ENCODE results near the gene GDA. TPM values are rescaled to one million over a fixed set of nuclear protein-coding genes. Genes with fewer than 3 reads are reported as not detected.

The GDA gene
- total and polyA plus RNA-seq, 2 of the 8 experiments (the other 6 are each of a cell fraction or from before 2014, with no cell fraction given), result 0.35 to 3.0 TPM

DNA sequence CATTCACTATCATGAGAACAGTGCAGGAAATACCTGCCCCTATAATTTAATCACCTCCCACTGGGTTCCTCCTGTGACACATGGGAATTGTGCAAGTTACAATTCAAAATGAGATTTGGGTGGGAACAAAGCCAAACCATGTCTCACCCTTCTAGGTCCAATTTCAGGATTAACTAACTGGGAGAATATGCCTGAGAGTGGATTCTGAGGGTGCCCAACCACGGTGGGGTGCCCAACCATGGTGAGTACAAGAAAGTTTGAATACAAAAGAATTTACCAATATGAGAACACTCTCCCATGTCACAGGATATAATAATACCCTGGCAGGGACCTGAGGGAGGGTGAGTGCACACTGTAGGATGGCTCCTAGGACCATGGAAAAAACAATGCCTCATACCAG, 17.2 kb upstream of the GDA start:
- Histone ChIP-seq H3K4me2 (ENCODE audit: insufficient read depth in 1 of 2, low read depth in 2 of 2, low read length in 2 of 2) (no peak overlapping the region), H2AK5ac (ENCODE audit: low read depth, low read length) (no peak overlapping the region), H4K8ac (ENCODE audit: extremely low read depth, insufficient read depth, low read length) (no peak overlapping the region), H4K5ac (ENCODE audit: insufficient read length, low read depth, low read length) (no peak overlapping the region), H2BK120ac (replicated peaks; ENCODE audit: low read depth, low read length) (no peak overlapping the region), H3K23me2 (ENCODE audit: low read depth, low read length) (no peaks in the 10 kb centered on the region), H3K9ac (replicated peaks in 1 of 4; ENCODE audit: extremely low read depth in 1 of 4, low read depth in 3 of 4, low read length in 3 of 4) (no peak overlapping the region), H3K79me2 (ENCODE audit: control insufficient read depth in 1 of 2, insufficient read depth in 2 of 2, low read length in 2 of 2) (no peaks in the 10 kb centered on the region), H2BK20ac (ENCODE audit: low read length) (no peak overlapping the region), H3K4ac (replicated peaks; ENCODE audit: insufficient read length, low read depth, low read length) (no peak overlapping the region), H3K36me3 (ENCODE audit: control insufficient read depth in 2 of 4, insufficient read depth in 4 of 4, low read length in 3 of 4) (no peaks in the 10 kb centered on the region), H3K56ac (replicated peaks; ENCODE audit: insufficient read length, low read depth, low read length) (no peak overlapping the region), H4K91ac (replicated peaks; ENCODE audit: insufficient read length, low read length) (no peak overlapping the region), H2BK15ac (ENCODE audit: low read length) (no peak overlapping the region), H4K20me1 (replicated peaks in 1 of 2; ENCODE audit: control insufficient read depth in 1 of 2, insufficient read depth in 2 of 2, low read length in 2 of 2) (no peaks in the 10 kb centered on the region), H3K4me1 (replicated peaks in 1 of 4; ENCODE audit: control insufficient read depth in 3 of 4, insufficient read depth in 4 of 4, low read length in 3 of 4) (no peaks in the 10 kb centered on the region), H2BK12ac (ENCODE audit: low read depth, low read length) (no peak overlapping the region), H3K9me3 (ENCODE audit: insufficient read depth in 2 of 2, low read depth in 1 of 2, low read length in 1 of 2) (no peaks in the 10 kb centered on the region; a peak in 1 of 4 replicates), H3K23ac (ENCODE audit: insufficient read length) (no peak overlapping the region), H3K18ac (ENCODE audit: extremely low read depth, low read length) (no peak overlapping the region), H3K79me1 (ENCODE audit: low read depth, low read length) (no peaks in the 10 kb centered on the region), H3K27ac (ENCODE audit: low read depth, low read length) (no peak overlapping the region), H3K27me3 (replicated peaks in 1 of 4; ENCODE audit: control insufficient read depth in 3 of 4, extremely low read depth in 1 of 4, insufficient read depth in 3 of 4, low read length in 3 of 4) (no peaks in the 10 kb centered on the region), H3K4me3 (ENCODE audit: extremely low read depth in 1 of 4, insufficient read depth in 2 of 4, low read depth in 3 of 4, low read length in 4 of 4) (no peak overlapping the region), H3K14ac (ENCODE audit: insufficient read length) (no peak overlapping the region), H2BK5ac (ENCODE audit: low read depth, low read length) (no peak overlapping the region), H2AFZ (ENCODE audit: low read length) (no peak overlapping the region)
- TF ChIP-seq JUN (IDR thresholded peaks at IDR 0.05; ENCODE audit: low read depth, low read length) (no peak), RBBP5 (IDR thresholded peaks at IDR 0.05; ENCODE audit: borderline replicate concordance, low read depth, low read length) (no peak), BRCA1 (IDR thresholded peaks at IDR 0.05; ENCODE audit: low read depth, low read length) (no peak)
- FAIRE-seq, result no peak
- no peak for DNase-seq (ENCODE audit: low read depth in 1 of 2, low spot score in 2 of 2)
- POLR2A ChIA-PET (ENCODE audit: partially characterized antibody), result no interaction called here
- CTCF ChIA-PET (ENCODE audit: partially characterized antibody), result no interaction called here
- WGBS, 2 experiments (ENCODE audit: extremely low coverage in 1 of 2, insufficient coverage in 1 of 2, insufficient read length in 1 of 2, insufficient replicate concordance in 2 of 2, low coverage in 1 of 2, low lambda C conversion rate in 2 of 2, missing lambda C conversion rate in 1 of 2), result 93% methylated on average over 1 of the region's 1 CpG; no CpG with 5 or more reads in 1 of the 2 experiments
